ENCODE results near the gene GDPD5. TPM values are rescaled to one million over a fixed set of nuclear protein-coding genes. Genes with fewer than 3 reads are reported as not detected.
A peak's percentile ranks its signal among the peaks of the same experiment; 100 is the strongest.

GDPD5 gene
- total and polyA plus RNA-seq, 9 of the 15 experiments (the other 6 are each of a cell fraction or from before 2014, with no cell fraction given), result 0.32 to 27.3 (median 8.0) TPM

DNA sequence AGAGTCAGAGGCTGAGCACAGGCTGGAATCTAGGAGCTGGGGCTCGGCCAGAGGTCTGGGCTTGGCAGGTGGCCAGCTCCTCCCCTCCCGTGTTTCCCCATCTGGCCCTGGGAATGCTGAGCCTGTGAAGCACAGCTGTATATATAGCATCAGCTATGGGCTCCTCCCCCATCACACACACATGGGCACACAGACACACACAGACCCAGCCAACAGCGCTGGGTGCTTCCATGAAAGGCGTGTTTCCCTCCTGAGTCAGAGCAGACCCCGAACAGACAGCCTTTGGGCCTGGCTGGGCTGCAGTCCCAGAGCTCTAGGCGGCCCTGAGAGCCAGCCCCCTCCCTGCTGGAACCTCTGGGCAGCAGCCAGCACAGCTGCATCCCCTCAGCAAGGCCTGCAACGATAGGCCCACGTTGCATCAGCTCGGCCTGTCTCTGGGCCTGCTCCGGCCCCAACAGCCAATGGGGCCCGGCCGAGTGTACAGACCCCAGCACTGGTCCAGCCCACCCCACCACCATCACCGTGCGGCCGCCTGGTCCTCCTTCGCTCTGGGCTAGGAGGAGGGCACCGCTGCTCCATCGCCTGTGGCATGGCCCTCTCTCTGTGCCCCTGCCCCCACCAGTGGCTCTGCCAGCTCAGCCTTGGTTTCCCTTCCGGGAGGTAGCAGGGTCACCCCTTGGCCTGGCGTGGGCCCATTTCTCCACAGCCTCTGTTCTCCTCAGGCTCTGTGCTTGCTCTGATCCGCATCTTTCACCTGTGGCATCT is 28.7 kb upstream of the GDPD5 start (continued):
- TF ChIP-seq, protein P1, sequence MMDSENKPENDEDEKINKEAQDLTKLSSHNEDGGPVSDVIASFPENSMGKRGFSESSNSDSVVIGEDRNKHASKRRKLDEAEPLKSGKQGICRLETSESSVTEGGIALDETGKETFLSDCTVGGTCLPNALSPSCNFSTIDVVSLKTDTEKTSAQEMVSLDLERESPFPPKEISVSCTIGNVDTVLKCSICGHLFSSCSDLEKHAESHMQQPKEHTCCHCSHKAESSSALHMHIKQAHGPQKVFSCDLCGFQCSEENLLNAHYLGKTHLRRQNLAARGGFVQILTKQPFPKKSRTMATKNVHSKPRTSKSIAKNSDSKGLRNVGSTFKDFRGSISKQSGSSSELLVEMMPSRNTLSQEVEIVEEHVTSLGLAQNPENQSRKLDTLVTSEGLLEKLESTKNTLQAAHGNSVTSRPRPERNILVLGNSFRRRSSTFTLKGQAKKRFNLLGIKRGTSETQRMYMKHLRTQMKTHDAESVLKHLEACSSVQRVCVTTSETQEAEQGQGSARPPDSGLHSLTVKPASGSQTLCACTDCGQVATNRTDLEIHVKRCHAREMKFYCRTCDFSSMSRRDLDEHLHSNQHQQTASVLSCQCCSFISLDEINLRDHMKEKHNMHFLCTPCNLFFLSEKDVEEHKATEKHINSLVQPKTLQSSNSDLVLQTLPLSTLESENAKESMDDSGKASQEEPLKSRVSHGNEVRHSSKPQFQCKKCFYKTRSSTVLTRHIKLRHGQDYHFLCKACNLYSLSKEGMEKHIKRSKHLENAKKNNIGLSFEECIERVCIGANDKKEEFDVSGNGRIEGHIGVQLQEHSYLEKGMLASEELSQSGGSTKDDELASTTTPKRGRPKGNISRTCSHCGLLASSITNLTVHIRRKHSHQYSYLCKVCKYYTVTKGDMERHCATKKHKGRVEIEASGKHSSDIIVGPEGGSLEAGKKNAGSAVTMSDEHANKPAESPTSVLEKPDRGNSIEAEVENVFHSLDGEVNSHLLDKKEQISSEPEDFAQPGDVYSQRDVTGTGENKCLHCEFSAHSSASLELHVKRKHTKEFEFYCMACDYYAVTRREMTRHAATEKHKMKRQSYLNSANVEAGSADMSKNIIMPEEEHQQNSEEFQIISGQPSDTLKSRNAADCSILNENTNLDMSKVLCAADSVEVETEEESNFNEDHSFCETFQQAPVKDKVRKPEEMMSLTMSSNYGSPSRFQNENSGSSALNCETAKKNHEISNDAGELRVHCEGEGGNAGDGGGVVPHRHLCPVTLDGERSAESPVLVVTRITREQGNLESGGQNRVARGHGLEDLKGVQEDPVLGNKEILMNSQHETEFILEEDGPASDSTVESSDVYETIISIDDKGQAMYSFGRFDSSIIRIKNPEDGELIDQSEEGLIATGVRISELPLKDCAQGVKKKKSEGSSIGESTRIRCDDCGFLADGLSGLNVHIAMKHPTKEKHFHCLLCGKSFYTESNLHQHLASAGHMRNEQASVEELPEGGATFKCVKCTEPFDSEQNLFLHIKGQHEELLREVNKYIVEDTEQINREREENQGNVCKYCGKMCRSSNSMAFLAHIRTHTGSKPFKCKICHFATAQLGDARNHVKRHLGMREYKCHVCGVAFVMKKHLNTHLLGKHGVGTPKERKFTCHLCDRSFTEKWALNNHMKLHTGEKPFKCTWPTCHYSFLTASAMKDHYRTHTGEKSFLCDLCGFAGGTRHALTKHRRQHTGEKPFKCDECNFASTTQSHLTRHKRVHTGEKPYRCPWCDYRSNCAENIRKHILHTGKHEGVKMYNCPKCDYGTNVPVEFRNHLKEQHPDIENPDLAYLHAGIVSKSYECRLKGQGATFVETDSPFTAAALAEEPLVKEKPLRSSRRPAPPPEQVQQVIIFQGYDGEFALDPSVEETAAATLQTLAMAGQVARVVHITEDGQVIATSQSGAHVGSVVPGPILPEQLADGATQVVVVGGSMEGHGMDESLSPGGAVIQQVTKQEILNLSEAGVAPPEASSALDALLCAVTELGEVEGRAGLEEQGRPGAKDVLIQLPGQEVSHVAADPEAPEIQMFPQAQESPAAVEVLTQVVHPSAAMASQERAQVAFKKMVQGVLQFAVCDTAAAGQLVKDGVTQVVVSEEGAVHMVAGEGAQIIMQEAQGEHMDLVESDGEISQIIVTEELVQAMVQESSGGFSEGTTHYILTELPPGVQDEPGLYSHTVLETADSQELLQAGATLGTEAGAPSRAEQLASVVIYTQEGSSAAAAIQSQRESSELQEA (IDR thresholded peaks at IDR 0.05; ENCODE audit: low read depth), result no peak
- TF ChIP-seq CHD4 (IDR thresholded peaks at IDR 0.05; ENCODE audit: insufficient read depth, insufficient replicate concordance, low read depth, low read length, poor library complexity, severe bottlenecking) (no peak), GTF2F1 (IDR thresholded peaks at IDR 0.05; ENCODE audit: low read depth, low read length) (no peak), SMARCA4 (IDR thresholded peaks at IDR 0.05) (peak; percentile 10; the same call in 1 of the 2 replicates), ARID2 (IDR thresholded peaks at IDR 0.05) (no peak), SAFB2 (IDR thresholded peaks at IDR 0.05; ENCODE audit: borderline replicate concordance, low read depth, low read length, severe bottlenecking) (no peak), SREBF2 (CRISPR knock-in tag; IDR thresholded peaks at IDR 0.05) (no peak), JUNB (CRISPR knock-in tag; conservative IDR thresholded peaks at IDR 0.05) (no peak)
- TF ChIP-seq, protein P2, sequence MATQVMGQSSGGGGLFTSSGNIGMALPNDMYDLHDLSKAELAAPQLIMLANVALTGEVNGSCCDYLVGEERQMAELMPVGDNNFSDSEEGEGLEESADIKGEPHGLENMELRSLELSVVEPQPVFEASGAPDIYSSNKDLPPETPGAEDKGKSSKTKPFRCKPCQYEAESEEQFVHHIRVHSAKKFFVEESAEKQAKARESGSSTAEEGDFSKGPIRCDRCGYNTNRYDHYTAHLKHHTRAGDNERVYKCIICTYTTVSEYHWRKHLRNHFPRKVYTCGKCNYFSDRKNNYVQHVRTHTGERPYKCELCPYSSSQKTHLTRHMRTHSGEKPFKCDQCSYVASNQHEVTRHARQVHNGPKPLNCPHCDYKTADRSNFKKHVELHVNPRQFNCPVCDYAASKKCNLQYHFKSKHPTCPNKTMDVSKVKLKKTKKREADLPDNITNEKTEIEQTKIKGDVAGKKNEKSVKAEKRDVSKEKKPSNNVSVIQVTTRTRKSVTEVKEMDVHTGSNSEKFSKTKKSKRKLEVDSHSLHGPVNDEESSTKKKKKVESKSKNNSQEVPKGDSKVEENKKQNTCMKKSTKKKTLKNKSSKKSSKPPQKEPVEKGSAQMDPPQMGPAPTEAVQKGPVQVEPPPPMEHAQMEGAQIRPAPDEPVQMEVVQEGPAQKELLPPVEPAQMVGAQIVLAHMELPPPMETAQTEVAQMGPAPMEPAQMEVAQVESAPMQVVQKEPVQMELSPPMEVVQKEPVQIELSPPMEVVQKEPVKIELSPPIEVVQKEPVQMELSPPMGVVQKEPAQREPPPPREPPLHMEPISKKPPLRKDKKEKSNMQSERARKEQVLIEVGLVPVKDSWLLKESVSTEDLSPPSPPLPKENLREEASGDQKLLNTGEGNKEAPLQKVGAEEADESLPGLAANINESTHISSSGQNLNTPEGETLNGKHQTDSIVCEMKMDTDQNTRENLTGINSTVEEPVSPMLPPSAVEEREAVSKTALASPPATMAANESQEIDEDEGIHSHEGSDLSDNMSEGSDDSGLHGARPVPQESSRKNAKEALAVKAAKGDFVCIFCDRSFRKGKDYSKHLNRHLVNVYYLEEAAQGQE (IDR thresholded peaks at IDR 0.05; ENCODE audit: borderline replicate concordance), result no peak
- TF ChIP-seq, protein P2 (CRISPR knock-in tag; IDR thresholded peaks at IDR 0.05; ENCODE audit: low read depth), result no peak
